NK-92 (cell line): ENCODE data around the gene SFXN5.

Experiments used
- DNase-seq: peaks from one replicate; lab custom pipeline; 2025; ENCODE audit not compliant: unreplicated experiment; lab: John Stamatoyannopoulos, UW

SFXN5 gene

GRCh38 chr2:72981536-72981935, 90.0 kb downstream of the SFXN5 start:
- DNase-seq: no peak

- no peak for DNase-seq
Measured at GRCh38 chr2:72980535-72981217, 90.8 kb downstream of the SFXN5 start.

- DNase-seq: no peak
Measured at GRCh38 chr2:72979896-72980295, 91.6 kb downstream of the SFXN5 start.

DNA sequence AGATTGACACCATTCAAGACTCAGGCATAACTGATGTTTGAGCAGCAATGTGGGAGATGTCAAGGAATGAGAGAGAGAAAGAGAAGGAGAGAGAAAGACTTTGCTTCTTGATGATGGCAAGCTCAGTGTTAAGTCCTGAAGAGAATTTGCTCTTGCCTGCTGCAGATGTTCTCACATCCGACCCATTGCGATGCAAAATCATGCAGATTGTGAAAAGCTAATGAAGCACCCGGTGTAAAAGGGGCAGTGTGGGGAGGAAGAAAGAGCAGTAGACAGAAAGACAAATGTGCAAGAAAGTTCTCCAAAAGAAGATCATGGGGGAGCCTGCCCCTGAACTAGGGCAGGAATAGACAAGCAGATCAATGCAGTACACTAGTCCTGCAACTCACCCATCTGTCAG, 96.5 kb downstream of the SFXN5 start:
- DNase-seq: no peak

GRCh38 chr2:72974436-72974754, 97.1 kb downstream of the SFXN5 start:
- no peak for DNase-seq

- DNase-seq: no peak
Measured at GRCh38 chr2:72973566-72974435, 97.7 kb downstream of the SFXN5 start.

GRCh38 chr2:72973137-72973535, 98.4 kb downstream of the SFXN5 start:
- DNase-seq: no peak

DNA sequence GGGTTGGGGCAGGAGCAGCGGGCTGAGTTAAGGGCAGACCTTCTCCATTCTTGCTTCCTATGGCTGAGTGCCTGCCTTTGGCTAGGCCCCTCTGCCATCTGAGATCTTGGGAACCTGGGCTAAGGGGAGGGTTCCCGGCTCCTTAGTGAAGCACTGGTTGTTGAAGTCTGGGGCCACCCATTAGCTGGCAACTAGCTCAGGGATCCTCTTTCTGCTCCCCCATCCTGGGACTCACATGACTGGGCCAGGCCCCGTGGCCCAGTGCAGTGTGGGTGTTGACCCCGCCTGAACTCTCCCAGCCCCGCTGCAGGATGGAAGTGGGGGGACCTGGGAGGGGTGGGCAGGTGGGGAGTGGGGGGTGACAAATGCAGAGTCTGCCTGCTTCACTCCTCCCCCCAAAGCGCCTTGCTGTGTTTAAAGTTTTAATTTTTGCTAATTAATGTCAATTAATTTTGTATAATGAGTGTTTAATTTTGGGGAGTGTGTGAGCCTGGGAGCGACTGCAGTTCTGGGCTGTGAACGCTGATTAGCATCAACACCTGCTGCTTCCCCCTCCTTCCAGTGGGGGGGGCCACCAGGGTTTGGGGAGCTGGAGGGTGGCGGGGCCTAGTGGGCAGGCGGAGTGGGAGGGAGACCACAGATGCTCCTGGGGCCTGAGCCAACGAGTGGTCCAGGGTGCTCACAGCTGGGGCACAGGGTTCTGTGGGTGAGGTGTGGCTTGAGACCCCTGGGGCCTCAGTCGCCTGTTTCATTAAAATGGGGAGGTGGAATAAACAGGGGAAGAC, 99.0 kb downstream of the SFXN5 start:
- no peak for DNase-seq

GRCh38 chr2:72971036-72971435, 100.5 kb downstream of the SFXN5 start:
- DNase-seq: no peak

DNA sequence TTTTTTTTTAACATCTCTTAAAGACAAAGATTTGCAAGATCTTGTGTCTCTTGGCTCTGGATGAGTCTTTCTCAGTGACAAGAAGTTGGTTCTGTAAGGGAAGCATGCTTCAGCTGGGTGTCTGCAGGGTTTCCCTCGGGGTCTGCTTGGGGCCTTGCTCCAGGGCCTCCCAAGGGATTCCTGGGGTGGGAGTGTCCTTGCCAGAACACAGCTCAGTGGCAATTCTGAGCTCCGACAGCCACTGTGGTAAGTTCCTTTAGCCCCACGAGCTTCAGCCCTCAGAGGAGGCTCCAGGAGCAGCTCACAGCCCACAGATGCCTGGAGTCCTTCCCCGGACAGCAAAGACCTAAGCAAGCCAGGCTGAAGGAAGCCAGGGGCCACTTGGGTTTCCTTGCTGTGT, 101.8 kb downstream of the SFXN5 start:
- no peak for DNase-seq

- DNase-seq: no peak
Measured at GRCh38 chr2:72968286-72968685, 103.2 kb downstream of the SFXN5 start.

DNA sequence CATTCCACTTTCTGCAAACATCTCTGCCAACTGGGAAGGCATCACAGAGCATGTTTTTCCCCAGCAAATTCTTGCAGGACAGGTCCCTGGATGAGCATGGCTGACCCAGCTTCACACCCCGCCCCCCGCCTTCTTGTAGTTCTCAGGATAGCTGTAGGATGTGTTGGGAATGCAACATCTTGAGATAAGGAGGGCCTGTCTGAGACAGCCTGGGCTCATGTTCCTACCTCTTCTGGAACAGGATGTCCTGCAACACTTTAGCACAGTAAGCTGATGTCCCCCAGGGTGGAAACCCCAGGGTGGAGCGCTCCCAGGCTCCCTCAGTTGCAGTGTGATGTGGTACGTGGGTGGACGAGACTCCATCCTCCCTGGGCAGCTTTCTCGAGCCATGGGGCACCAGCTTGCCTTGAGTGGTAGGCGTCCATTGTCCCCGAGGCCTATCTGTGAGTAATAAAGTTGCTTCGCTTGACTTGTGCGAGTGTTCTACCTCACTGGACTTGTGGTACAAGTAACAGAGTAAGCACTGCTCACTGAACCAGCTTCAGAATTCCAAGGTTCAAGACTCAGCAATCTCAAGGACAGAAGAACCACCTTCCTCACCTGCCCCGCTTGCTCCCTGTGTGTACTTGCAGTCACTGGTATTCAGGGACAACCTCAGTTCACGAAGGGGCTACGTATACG, 105.6 kb downstream of the SFXN5 start:
- no peak for DNase-seq

DNA sequence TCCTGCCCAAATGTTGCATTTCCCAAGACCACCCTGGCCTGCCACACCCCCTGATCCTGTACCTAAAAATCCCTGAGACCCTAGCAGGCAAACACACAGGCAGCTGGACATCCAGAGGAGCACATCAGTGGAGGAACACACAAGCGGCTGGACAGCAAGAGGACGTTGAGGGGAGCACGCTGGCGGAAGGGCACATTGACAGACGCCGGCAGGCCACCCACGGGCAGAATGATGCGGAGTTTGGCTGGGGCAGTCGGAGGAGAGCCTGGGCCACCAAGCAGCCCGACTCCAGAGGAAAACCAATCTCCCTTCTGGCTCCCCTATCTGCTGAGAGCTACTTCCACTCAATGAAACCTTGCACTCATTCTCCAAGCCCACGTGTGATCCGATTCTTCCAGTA, 106.5 kb downstream of the SFXN5 start:
- DNase-seq: no peak

DNA sequence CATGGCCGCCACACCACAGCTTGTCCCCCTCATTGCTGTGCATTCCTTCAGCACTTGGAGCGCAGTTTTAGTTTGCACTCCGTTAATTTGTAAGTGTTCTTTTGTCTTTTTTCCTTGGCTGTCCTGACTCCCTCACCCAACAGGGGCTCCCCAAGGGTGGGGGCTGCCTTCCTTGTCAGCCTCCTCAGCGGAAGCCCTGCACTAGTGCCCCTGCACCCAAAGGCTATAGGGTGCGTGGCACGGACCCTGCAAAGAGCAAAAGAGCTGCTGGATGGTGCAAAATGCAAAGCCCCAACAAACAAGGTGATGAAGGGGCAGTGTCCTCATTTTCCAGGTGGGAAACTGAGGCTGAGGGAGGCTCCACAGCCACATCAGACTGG, 107.4 kb downstream of the SFXN5 start:
- DNase-seq: no peak

- no peak for DNase-seq
Measured at GRCh38 chr2:72963423-72964145, 107.9 kb downstream of the SFXN5 start.

DNA sequence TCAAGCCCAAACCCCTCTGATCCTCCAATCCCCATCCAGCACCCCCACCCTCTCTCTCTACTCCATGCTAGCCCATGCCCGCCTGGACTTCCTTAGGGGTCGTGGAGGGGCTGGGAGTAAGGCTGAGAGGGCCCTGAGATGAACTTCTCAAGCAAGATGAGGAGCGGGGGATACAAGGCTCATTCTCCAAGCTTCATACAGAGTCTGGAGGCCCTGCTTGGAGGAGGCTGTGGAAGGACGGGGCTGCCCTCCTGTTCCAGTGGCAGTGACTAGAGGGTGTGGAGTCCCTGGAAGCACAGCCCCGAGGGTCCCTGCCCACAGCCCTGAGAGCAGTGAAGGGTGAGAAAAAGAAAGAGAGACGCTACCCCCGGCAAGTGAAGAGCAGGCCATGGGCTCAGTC, 108.6 kb downstream of the SFXN5 start:
- DNase-seq: no peak

DNA sequence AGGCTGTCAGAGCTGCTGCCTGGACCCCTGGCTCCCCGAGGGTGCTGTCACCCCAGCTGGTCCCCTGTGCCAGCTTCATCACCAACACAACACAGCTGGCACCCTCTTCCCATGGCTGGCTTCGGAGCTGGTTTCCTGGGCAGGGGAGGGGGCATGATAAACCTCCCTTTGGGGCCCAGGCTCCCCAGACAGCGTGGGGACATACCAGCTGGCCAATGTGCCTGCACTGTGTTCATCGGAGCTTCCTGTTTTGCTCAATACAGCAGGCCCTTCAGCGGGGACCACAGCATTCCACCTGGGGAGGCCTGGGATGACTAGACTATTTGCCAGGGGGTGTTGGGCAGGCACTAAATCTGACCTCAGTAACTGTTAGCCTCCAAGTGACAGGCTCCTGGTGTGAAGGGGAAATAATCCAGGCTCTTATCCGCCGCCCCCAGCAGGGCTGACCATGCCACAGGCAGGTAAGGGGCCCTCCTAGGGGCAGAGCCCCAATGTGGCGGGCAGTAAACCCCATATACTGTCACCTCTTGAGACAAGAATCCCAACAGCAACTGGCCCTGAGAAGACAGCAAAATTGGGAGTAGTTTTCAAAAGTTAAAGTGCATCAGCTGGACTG, 109.6 kb downstream of the SFXN5 start:
- no peak for DNase-seq

DNA sequence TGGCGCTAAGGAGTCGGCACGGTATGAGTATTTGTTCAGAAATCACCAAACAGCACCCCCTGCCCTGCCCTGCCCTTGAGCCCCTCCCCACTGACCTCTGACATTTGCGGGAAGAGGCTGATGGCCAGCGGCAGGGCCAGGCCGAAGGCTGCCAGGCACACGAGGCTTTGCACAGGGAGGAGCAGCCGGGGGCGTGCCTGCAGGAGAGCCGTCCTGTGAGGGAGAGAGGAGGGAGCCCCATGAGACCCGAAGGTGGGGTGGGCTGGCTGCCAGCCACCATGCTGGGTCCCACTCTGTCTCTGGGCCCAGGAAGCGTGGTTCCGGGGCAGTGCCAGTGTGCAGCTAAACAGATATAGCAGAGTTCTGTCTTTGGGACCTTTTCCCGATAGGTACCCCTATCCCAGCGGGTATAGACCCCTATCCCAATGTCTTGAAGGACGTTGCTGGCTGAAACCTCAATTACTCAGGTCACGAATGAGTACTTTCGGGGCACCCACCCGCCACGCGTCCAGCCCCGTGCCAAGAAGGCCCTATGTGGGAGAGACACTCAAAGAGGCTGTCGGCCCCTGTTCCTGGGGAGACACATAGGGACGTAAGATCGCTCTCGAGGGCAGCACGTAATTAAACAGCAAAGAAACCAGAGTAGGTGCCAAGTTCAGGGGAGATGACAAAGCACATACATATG, 110.3 kb downstream of the SFXN5 start:
- DNase-seq: no peak
